ENCODE results near the gene NOX3.
"Not testable (repeated sequence)": the region's sequence is repeated elsewhere in the genome, so short reads cannot be mapped to it uniquely, and the experiment has no call there.

The NOX3 gene

GRCh38 chr6:155472886-155473285 lies 17.2 kb upstream of the NOX3 start:
- in situ Hi-C loops (cut with MboI; ENCODE audit: low sequenced_read_pairs, unreplicated experiment): no loop called here
- DNase-seq (ENCODE audit: low spot score): no peak
- TF ChIP-seq CTCF (IDR thresholded peaks at IDR 0.05; ENCODE audit: borderline replicate concordance, control extremely low read depth, extremely low read depth, insufficient read depth, missing control alignments): no peak

DNA sequence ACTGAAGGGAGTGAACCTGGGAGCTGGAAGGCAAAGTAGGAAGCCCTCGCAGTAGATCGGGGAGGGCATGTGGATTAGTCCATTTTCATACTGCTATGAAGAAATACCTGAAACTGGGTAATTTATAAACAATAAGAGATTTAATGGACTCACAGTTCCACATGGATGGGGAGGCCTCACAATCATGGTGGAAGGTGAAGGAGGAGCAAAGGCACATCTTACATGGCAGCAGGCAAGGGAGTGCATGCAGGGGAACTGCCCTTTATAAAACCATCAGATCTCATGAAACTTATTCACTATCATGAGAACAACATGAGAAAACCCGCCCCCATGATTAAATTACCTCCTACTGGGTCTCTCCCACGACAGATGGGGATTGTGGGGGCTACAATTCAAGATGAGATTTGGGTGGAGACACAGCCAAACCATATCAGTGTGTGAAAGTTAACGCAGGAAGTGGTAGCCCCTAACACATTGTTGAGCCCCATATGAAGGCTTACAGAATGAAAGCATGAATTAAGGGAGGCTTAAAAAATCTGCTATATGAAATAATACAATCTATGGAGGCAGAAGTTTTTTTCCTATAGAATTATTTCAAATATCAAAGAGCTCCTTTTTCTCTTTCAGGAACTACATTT lies 15.5 kb upstream of the NOX3 start:
- DNase-seq (ENCODE audit: low spot score); in situ Hi-C loops (cut with MboI; ENCODE audit: low sequenced_read_pairs, unreplicated experiment): not testable (repeated sequence)

- in situ Hi-C loops (cut with MboI; ENCODE audit: low sequenced_read_pairs, unreplicated experiment); DNase-seq (ENCODE audit: low spot score): not testable (repeated sequence)
These were observed 12.9 kb upstream of the NOX3 start for GRCh38 chr6:155468543-155468942.

GRCh38 chr6:155466539-155466938 lies 10.9 kb upstream of the NOX3 start:
- no peak for DNase-seq (ENCODE audit: low spot score)
- no peak for TF ChIP-seq CTCF (IDR thresholded peaks at IDR 0.05; ENCODE audit: borderline replicate concordance, control extremely low read depth, extremely low read depth, insufficient read depth, missing control alignments)
- in situ Hi-C loops (cut with MboI; ENCODE audit: low sequenced_read_pairs, unreplicated experiment): no loop called here

DNA sequence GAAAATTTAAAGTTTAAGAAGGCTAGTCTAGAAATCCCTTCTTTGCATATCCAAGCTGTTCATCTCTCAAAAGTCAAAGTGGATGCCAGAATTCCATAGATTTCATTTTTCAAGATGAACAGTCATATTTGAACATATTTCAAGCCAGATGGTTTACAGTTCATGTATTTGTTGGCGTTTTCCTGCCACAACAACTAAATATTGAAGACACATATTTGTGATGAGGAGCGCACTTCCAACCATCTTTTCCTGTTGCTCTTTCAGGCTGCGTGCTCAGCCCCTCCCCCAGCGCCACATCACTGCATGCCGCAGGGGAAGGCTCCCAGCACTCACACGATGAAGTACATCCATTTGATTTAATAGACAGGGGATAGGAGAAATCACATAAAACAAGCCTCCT lies 5.9 kb upstream of the NOX3 start:
- in situ Hi-C loops (cut with MboI; ENCODE audit: low sequenced_read_pairs, unreplicated experiment): no loop called here
- DNase-seq (ENCODE audit: low spot score): no peak
- TF ChIP-seq CTCF (IDR thresholded peaks at IDR 0.05; ENCODE audit: borderline replicate concordance, control extremely low read depth, extremely low read depth, insufficient read depth, missing control alignments): no peak

GRCh38 chr6:155454471-155454870 lies 1.2 kb downstream of the NOX3 start:
- TF ChIP-seq CTCF (IDR thresholded peaks at IDR 0.05; ENCODE audit: borderline replicate concordance, control extremely low read depth, extremely low read depth, insufficient read depth, missing control alignments): no peak
- DNase-seq (ENCODE audit: low spot score): no peak
- in situ Hi-C loops (cut with MboI; ENCODE audit: low sequenced_read_pairs, unreplicated experiment): no loop called here

- no peak for TF ChIP-seq CTCF (IDR thresholded peaks at IDR 0.05; ENCODE audit: borderline replicate concordance, control extremely low read depth, extremely low read depth, insufficient read depth, missing control alignments)
- in situ Hi-C loops (cut with MboI; ENCODE audit: low sequenced_read_pairs, unreplicated experiment): no loop called here
- DNase-seq (ENCODE audit: low spot score): no peak
These were observed 1.6 kb downstream of the NOX3 start for GRCh38 chr6:155454008-155454407.

DNA sequence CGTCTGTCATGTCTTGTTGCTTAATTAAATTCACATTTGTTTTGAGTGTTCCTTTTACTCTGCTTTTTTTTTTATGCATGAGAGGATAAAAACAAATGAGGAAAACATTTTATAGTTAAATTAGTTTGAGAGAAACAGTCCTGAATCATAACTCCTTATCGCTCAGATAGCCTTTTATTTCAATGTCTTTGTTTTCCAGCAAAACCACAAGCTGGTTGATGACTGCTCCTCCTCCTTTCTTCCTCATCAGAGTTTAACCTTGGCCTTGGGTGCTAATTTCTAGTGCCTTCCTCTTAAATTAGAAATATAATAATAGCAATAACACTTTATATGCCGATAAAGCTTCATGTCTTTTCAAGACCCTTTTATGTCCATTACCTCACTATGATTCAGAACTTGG lies 3.1 kb downstream of the NOX3 start:
- in situ Hi-C loops (cut with MboI; ENCODE audit: low sequenced_read_pairs, unreplicated experiment): no loop called here
- no peak for DNase-seq (ENCODE audit: low spot score)

DNA sequence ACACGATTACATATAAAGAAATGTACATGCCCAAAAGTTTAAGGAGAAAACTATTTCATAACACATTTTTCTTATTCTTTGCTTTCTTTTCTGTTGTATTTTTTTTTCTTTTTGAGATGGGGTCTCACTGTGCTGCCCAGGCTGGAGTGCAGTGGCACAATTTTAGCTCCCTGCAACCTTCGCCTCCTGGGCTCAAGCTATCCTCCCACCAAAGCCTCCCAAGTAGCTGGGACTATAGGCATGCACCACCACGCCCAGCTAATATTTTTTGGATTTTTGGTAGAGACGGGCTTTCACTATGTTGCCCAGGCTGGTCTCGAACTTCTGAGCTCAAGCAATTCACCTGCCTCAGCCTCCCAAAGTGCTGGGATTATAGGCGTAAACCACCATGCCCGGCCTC lies 4.1 kb downstream of the NOX3 start:
- DNase-seq (ENCODE audit: low spot score); in situ Hi-C loops (cut with MboI; ENCODE audit: low sequenced_read_pairs, unreplicated experiment): not testable (repeated sequence)

More for the DNA sequence above, 3.1 kb downstream of the NOX3 start:
- no peak for TF ChIP-seq CTCF (IDR thresholded peaks at IDR 0.05; ENCODE audit: borderline replicate concordance, control extremely low read depth, extremely low read depth, insufficient read depth, missing control alignments)
